IMR-90 (cell line): ENCODE measurements around the gene TERB1.

Experiments used
- CEBPB ChIP-seq: IDR thresholded peaks from 2 replicates; pipeline ENCODE4 v1.6.1; 2012; ENCODE audit warnings: low read depth, low read length, improper control_type of control experiment
- CHD1 ChIP-seq: IDR thresholded peaks from 2 replicates; pipeline ENCODE4 v1.6.1; 2012; ENCODE audit warnings: low read depth, low read length, improper control_type of control experiment
- FOS ChIP-seq: fragments of 150-350 bp; IDR thresholded peaks from 2 replicates; pipeline ENCODE4 v1.6.1; 2016; ENCODE audit warnings: low read depth, low read length
- MAFK ChIP-seq: IDR thresholded peaks from 2 replicates; pipeline ENCODE4 v1.6.1; 2012; ENCODE audit warnings: low read depth, low read length, improper control_type of control experiment
- MAZ ChIP-seq: IDR thresholded peaks from 2 replicates; pipeline ENCODE4 v1.6.1; 2012; ENCODE audit warnings: low read depth, mild to moderate bottlenecking, low read length, improper control_type of control experiment, moderate library complexity, borderline replicate concordance
- MXI1 ChIP-seq: IDR thresholded peaks from 2 replicates; pipeline ENCODE4 v1.6.1; 2012; ENCODE audit warnings: low read depth, mild to moderate bottlenecking, low read length, moderate library complexity, borderline replicate concordance
- NFE2L2 ChIP-seq: fragments of 150-350 bp; IDR thresholded peaks from 2 replicates; pipeline ENCODE4 v1.6.1; 2016; ENCODE audit warnings: low read depth, mild to moderate bottlenecking, low read length
- POLR2A ChIP-seq: IDR thresholded peaks from 2 replicates; pipeline ENCODE4 v1.6.1; 2012; ENCODE audit warnings: mild to moderate bottlenecking, low read depth, low read length
- RAD21 ChIP-seq: IDR thresholded peaks from 2 replicates; pipeline ENCODE4 v1.6.1; 2012; ENCODE audit warnings: low read length, improper control_type of control experiment
- RCOR1 ChIP-seq: IDR thresholded peaks from 2 replicates; pipeline ENCODE4 v1.6.1; 2012; ENCODE audit warnings: mild to moderate bottlenecking, low read length, improper control_type of control experiment; ENCODE audit not compliant: insufficient replicate concordance
- RFX5 ChIP-seq: IDR thresholded peaks from 2 replicates; pipeline ENCODE4 v1.8.0; 2012; ENCODE audit warnings: low read depth, mild to moderate bottlenecking, low read length, moderate library complexity
- SMC3 ChIP-seq: fragments of 150-350 bp; IDR thresholded peaks from 2 replicates; pipeline ENCODE4 v1.6.1; 2016; ENCODE audit warnings: low read depth, mild to moderate bottlenecking, antibody characterized with exemption, low read length, moderate library complexity
- TF ChIP-seq, protein P1 (sequence below): conservative IDR thresholded peaks from 2 replicates; pipeline ENCODE4 v1.5.1; 2012; ENCODE audit warnings: mild to moderate bottlenecking, low read depth, low read length, improper control_type of control experiment
- TF ChIP-seq, protein P2 (sequence below): fragments of 150-350 bp; IDR thresholded peaks from 2 replicates; pipeline ENCODE4 v1.6.1; 2016; ENCODE audit warnings: low read depth, mild to moderate bottlenecking, low read length, moderate library complexity, borderline replicate concordance

DNA sequence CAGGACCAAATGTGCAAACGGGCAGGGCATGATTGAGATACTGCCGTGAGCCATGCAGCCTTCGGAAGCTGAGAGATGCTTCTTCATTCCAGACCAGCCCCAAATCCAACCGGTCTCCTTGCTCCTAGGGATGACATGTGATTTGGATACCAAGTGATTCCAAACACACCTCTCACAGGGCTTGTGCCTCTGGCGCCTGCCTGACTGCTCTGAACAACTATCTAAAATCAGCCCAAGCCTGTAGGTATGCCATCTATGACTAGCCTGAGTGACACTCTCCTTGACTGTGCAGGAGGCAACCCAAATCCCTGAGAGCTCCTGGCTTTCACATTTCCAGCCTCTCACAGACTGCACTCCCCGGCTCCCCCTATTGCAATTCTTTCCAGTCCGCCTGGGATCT is 70.3 kb downstream of the TERB1 start:
- TF ChIP-seq NFE2L2 (no peak), POLR2A (no peak), MAFK (no peak), RFX5 (no peak), FOS (no peak), CEBPB (no peak), RAD21 (no peak), MXI1 (no peak), CHD1 (no peak), SMC3 (no peak), RCOR1 (no peak), MAZ (no peak)
- TF ChIP-seq, protein P1, sequence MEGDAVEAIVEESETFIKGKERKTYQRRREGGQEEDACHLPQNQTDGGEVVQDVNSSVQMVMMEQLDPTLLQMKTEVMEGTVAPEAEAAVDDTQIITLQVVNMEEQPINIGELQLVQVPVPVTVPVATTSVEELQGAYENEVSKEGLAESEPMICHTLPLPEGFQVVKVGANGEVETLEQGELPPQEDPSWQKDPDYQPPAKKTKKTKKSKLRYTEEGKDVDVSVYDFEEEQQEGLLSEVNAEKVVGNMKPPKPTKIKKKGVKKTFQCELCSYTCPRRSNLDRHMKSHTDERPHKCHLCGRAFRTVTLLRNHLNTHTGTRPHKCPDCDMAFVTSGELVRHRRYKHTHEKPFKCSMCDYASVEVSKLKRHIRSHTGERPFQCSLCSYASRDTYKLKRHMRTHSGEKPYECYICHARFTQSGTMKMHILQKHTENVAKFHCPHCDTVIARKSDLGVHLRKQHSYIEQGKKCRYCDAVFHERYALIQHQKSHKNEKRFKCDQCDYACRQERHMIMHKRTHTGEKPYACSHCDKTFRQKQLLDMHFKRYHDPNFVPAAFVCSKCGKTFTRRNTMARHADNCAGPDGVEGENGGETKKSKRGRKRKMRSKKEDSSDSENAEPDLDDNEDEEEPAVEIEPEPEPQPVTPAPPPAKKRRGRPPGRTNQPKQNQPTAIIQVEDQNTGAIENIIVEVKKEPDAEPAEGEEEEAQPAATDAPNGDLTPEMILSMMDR, result no peak
- TF ChIP-seq, protein P2, sequence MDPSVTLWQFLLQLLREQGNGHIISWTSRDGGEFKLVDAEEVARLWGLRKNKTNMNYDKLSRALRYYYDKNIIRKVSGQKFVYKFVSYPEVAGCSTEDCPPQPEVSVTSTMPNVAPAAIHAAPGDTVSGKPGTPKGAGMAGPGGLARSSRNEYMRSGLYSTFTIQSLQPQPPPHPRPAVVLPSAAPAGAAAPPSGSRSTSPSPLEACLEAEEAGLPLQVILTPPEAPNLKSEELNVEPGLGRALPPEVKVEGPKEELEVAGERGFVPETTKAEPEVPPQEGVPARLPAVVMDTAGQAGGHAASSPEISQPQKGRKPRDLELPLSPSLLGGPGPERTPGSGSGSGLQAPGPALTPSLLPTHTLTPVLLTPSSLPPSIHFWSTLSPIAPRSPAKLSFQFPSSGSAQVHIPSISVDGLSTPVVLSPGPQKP, result no peak
